GM18520 (cell line): ENCODE results near the gene OGFOD3.
"Not testable (repeated sequence)": the region's sequence is repeated elsewhere in the genome, so short reads cannot be mapped to it uniquely, and the experiment has no call there.

Experiments used
- ATAC-seq: cut with Tn5 transposase; IDR thresholded peaks from one replicate; pipeline ENCODE4 v1.9.1; 2021; ENCODE audit not compliant: unreplicated experiment

The OGFOD3 gene

DNA sequence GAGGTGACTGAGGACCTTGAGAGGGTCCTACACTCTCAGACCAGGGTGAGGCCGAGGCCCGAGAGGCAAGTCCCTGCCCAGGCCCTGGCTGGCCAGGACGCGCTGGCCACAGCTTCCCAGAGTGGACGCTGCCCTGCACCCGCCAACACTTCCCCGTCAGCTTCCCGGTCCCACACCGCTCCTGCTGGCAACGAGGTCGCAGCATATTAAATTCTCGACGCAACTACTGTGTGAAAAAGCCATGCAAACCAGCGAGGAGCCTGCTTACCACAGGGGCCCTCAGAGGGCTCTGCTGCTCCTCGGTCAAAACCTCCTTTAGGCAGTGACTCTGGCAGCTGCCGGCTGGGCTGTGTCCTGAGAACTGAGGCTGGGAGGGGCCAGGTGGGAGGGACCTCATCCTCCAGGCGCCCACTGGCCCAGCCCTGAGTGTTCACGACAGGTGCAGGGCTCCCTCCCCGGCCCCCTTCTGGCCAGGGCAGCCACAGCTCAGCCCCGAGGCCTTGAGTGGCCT lies 61.5 kb downstream of the OGFOD3 start:
- ATAC-seq = no peak

- ATAC-seq = no peak
These were observed 62.5 kb downstream of the OGFOD3 start for GRCh38 chr17:82355770-82356427.

GRCh38 chr17:82354804-82355308 lies 63.5 kb downstream of the OGFOD3 start:
- ATAC-seq = no peak

DNA sequence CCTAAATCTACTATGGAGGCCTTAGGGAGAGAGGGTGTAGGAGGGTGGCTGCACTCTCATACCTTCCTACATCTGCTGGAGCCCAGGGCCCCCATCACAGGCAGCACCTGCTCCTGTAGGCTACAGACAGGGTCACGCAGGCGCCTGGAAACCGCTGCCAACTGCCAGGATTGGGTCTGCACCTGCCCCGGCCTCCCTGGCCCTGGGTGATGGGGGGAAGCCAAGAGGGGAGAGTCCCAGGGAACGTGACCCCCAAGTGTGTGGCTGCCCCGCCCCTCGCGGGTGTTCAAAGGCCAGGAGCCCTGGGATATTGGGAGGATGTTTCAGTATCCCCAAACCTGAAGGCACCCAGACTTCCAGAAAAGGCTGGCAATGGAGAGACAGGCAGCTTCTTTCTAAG lies 64.9 kb downstream of the OGFOD3 start:
- no peak for ATAC-seq

DNA sequence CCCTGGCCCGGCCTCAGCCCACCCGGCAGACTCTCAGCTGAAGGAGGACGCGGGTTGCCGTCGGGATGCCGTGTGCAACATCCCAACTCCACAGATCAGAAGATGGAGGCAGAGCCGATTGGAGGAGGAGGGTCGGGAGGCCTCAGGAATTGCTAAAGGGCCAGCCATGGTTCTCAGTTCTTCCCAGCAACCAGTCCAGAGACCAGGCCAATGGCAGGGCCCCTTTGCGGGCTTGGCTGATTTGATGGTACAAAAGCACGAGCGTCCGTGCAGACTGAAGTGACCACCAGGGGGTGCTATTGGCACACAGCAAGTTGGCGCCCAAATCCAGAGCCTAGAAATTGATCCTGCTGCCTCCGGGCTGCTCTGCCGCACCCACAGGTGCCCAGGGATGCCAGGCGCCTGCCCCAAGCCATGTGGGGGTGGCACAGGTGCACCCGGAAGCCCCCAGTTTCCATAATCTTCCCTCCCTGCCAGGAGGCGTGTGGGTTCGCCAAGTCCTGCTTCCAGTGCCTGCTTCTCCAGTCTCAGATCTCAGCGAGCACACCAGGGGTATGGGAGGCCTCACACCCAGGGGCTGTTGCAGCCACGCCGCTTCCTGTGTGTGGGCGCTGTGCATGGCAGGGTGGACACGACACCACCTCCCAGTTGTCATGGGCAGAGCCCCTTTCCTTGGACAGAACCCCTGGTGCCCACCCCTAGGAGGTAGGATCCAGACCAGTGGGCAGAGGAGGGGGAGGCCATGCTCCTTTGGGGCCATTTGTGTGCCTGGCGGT lies 66.5 kb downstream of the OGFOD3 start:
- no peak for ATAC-seq

DNA sequence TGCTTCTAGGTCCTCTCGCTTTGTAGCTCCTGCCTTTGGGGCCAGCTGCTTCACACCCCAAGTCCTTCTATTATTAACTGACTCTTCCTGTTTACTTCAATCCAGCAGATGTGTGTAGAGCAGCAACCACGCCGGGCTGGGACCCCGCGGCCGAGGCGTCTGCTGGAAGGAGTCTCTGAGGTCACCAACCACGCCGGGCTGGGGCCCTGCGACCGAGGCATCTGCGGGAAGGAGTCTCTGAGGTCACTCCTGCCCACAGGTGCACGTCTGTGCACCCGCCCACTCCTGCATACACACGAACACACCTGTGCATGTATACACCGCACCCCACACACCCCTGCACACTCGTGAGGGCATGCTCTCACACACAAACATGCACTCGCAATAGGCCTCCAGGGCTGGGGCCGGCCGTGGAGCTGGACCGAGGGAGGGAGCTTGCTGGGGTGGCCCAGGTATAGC lies 67.1 kb downstream of the OGFOD3 start:
- no peak for ATAC-seq

DNA sequence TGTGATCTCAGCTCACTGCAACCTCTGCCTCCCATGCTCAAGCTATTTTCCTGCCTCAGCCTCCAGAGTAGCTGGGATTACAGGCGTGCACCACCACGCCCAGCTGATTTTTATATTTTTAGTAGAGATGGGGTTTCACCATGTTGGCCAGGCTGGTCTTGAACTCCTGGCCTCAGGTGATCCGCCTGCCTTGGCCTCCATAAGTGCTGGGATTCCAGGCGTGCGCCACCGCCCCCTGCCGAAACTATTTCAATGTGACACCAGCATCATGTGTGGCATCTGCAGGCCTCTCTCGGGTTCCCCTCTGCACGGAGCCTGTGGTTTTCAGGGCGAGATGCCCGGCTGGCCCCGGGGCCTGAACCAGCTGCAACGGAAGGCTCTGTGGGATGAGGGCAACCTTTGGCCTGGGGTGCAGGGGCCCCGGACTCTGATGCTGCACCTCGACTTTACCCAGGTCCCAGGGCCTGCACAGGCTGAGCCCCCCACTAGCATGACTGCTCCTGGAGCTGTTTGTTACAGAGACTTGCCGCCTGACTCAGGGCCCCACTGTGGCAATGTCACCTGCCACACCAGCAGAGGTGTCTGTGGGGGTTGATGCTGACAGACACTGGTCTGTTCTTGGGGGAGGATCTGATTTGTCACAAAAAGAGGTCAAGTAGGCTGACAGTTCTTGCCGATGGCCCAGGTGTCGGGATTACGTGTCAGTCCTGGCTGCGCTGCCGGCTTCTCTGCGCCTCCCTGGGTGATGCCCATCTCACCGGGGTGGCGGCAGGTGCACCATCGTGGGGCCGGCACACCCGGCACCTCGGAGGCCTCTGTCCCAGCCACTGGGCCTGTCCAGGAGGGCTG lies 68.0 kb downstream of the OGFOD3 start:
- ATAC-seq = no peak

- ATAC-seq = no peak
These were observed 69.1 kb downstream of the OGFOD3 start for GRCh38 chr17:82349287-82349701.

- no peak for ATAC-seq
These were observed 69.5 kb downstream of the OGFOD3 start for GRCh38 chr17:82348866-82349265.

GRCh38 chr17:82348434-82348833 lies 70.0 kb downstream of the OGFOD3 start:
- no peak for ATAC-seq

- not testable (repeated sequence) for ATAC-seq
These were observed 70.4 kb downstream of the OGFOD3 start for GRCh38 chr17:82347994-82348393.

GRCh38 chr17:82346342-82347300 lies 71.8 kb downstream of the OGFOD3 start:
- ATAC-seq = no peak

DNA sequence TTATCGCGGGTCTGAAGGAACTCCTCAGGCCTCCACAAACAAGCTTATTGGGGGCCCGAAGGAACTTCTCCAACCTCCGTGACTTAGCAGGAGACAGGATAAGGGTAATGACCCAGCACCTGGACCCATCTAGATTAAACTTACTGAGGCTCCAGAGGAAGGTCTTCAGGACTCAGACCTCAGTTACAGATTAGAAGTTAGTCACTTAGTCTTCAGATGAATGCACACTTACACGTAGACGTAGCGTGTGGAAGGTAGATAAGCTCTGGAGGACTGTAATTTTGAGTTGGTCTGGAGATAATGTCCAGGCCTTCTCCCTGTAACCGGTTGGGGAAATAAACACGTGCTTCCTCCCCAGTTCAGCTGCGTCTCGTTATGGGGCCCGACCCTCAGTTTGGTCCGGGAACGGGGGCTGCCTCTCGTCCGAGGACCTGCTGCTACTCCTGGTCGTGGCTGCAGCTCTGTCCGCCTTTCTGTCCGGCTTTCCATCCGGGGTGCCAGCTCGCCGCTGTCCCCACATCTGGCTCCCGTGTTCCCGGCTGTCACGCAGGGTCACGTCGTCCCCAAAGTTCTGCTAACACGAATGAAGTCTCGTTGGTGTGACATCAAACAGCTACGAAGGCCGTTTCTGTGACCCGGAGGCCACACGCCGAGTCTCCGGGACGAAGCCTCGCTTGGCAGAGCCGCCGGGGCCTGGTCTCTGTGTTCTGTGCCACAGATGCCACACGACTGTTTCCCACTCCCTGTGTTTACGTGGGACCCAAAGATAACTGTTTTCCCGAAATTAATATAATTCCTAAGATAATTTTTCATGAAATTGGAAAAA lies 73.0 kb downstream of the OGFOD3 start:
- no peak for ATAC-seq

DNA sequence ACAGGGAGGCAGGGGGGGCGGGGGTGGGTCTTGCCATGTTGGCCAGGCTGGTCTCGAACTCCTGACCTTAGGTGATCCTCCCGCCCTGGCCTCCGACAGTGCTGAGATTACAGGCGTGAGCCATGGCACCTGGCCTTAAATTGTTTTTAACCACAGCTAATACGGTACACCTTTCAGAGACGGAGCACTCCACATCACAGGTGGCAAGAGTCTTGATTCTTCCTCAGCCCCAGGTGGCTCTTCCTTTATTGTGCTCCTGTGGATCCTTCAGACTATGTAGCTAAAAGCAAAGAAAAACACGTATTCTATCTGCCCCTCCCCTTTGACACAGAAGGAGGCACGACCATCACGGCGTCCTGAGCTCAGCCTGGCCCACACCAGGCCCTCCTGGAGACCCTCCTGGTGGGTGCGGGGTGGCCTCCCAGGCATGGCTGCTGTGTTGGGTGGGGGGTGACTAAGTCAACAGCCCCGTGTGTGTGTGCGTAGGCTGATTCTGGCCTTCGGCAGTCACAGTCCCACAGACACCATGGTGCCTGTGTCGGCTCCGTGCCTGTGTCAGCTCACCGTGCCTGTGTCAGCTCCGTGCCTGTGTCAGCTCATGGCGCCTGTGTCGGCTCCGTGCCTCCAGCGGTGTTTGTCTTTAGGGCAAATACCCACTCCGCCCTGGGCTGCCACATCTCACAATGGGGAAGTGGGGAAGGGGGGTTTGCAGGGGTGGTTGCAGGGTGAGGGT lies 74.0 kb downstream of the OGFOD3 start:
- no peak for ATAC-seq

- ATAC-seq = no peak
These were observed 74.8 kb downstream of the OGFOD3 start for GRCh38 chr17:82343560-82343959.

- ATAC-seq = no peak
These were observed 75.9 kb downstream of the OGFOD3 start for GRCh38 chr17:82342361-82343079.

DNA sequence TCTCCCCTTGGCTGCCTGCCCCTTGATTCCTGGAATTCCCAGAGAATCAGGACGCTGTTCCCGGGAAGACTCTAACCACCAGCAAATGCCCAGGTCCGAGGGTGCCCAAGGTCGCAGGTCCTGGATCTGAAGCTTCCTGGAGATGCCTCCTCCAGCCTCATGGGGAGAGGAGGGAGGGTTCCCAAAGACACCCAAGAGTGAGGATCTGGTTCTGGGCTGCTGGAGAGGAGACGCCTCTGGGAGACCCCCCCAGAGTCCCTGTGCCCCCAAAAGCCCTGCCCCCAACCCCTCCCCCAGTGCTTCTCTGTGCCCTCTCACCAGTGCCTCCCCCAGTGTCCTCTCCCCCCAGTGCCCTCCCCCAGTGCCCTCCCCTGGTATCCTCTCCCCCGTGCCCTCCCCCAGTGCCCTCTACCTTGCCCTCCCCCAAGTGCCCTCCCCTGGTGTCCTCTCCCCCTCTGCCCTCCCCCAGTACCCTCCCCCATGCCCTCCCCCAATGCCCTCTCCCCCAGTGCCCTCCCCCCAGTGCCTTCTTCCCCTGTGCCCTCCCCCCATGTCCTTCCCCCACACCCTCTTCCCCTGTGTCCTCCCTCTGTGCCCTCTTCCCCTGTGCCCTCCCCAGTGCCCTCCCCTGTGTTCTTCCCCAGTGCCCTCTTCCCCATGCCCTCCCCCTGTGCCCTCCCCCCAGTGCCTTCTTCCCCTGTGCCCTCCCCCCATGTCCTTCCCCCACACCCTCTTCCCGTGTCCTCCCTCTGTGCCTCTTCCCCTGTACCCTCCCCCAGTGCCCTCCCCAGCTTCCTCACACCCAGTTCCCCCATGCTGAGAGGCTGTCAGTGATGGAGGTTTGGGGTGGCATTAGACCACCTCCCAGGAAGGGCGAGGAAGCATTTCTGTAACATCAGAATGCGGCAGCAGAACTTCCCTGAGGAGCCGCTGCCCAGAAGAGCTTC lies 78.5 kb downstream of the OGFOD3 start:
- ATAC-seq = no peak
